A172 (cell line): ENCODE data around the gene XAF1. TPM values are rescaled to one million over a fixed set of nuclear protein-coding genes. Genes with fewer than 3 reads are reported as not detected.
"Not testable (repeated sequence)": the region's sequence is repeated elsewhere in the genome, so short reads cannot be mapped to it uniquely, and the experiment has no call there.

Experiments
- DNase-seq: peaks from one replicate; pipeline ENCODE4 v3.0.0-alpha.2; 2015; ENCODE audit warnings: low spot score
- total RNA-seq: library from RNA; depleted of rRNA; stranded (reverse); fragments of >200 nt; shearing (Covaris generic); gene quantifications from 2 replicates; pipeline ENCODE4 v1.2.3, GENCODE V29; 2014; rRNA removed

Gene XAF1
- total RNA-seq: not detected in 2 replicates

DNA sequence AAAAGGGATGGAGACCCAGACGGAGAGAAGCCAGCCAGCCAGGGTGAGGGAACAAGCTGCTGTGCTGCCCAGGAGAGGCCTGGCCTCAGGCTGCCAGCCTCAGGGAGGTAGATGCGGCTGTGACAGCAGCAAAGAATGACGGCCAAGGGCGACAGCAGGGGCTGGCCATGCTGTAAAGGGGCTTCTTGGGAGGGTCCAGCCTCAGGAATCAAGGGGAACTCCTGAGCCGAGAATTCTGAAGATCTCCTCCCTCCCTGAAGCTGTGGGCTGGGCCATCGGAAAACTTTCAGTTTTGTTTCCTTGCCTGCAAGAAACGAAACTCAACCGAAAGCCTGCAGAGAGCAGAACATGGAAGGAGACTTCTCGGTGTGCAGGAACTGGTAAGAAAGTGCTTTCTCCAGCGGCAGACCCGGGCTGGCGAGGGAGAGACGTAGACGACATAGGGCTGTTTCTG lies at the start of gene XAF1:
Gene XAF1 (plus strand): TSS at position 316 of the 454 bp plus-strand sequence. CDS start 33 bp downstream, at position 349.
- no peak for DNase-seq

DNA sequence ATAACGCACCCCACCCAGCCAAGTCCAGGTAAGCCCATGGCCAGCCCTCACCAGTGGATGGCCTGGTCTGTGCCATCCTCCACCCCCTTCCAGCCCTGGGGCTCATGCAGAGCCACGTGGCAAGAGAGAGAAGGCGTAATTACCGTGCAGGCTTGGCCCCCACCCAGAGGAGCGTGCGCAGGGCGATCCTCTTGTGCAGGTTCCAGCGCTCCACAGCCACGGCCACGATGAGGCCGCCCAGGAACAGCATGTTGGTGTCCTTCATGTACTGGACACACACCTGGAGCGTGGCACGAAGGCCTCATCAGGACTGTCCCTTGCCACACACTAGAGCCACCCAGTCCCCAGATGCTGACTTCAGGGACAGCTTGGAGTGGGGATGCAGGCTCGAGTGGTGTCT lies 49.3 kb upstream of the XAF1 start:
- no peak for DNase-seq

- DNase-seq: no peak
Measured at GRCh38 chr17:6706996-6707395, 48.9 kb upstream of the XAF1 start.

DNA sequence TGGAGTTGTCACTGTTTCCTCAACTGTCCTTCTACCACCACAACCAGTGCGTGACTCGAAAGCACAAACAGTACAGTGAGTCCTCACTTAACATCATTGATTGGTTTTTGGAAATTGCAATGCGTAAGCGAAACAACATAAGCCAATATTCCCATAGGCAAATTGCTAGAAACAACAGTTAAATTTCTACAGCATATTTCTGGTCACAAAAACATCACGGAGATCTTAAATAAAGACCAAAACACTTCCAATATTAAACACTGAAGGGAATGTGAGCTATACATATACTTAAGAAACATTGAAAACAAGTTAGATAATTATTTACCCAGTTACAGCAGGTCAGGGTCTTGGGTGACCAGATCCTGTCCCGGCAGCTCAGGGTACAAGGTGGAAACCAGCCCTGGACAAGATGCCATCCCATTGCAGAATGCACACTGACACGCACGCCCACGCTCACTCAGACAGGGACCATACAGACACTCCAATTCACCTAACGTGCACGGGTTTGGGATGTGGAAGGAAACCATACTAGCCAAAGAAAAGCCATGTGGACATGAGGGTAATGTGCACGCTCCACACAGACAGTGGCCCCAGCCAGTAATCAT lies 47.4 kb upstream of the XAF1 start:
- no peak for DNase-seq

GRCh38 chr17:6710317-6710716 lies 45.5 kb upstream of the XAF1 start:
- DNase-seq: no peak

DNA sequence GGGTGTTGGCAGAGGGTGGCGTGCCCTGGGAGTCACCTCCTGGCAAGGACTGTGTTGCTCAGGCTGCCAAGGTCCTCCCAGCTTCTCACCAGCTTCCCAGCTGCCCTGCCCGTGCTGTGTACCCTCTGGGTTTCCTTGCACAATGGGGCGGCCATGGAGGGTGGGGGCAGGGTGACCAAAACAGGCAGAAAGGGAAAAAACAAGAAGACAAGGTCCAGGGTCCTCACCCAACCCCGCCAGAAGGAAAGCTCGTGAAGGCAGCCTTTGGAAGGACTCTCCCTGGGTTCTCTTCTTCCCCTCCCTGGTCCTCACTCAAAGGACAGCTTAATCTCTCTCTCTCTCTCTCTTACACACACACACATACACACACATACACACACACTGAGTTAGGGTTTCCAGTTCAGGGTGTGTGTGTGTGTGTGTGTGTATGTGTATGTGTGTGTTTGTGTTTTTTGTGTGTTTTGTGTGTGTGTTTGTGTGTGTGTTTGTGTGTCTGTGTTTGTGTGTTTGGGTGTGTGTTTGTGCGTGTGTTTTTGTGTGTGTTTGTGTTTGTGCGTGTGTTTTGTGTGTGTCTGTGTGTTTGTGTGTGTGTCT lies 44.7 kb upstream of the XAF1 start:
- DNase-seq: no peak

DNA sequence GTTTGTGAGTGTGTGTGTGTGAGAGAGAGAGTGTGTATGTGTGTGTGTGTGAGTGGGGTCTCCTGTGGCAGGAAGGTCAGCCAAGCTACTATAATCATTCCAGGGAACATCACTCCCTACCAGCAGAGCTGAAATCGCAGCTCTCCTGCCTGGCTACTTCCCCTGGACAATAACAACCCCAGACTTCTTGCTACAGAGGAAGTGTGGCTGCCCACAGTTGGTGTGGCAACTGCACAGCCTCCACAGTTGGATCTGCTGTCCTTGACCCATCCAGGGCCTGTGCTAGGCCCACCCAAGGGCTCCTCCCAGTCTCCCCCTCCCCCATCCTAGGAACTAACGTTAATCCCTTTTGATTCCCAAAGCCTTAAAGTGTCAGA lies 44.2 kb upstream of the XAF1 start:
- DNase-seq: no peak

GRCh38 chr17:6712058-6712853 lies 43.6 kb upstream of the XAF1 start:
- no peak for DNase-seq

DNA sequence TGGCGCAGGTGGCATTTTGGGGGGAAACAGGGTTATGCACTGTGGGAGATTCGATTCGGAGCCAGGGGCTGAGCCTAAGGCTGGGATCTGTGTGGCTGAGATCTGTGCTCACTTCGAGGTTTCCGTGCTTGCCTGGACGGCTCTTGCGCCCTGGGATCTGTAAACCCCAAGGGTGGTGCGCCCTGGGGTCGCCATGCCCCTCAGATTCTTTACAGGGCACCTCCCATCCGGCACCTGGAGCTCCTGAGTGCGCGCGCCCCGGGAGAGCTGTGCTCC lies 43.1 kb upstream of the XAF1 start:
- no peak for DNase-seq

GRCh38 chr17:6713130-6713917 lies 42.5 kb upstream of the XAF1 start, which contains the start of gene SLC13A5:
Gene SLC13A5, minus strand, starts transcription at chr17:6713369. Its CDS starts 36 bp downstream, at chr17:6713333.
- no peak for DNase-seq

DNA sequence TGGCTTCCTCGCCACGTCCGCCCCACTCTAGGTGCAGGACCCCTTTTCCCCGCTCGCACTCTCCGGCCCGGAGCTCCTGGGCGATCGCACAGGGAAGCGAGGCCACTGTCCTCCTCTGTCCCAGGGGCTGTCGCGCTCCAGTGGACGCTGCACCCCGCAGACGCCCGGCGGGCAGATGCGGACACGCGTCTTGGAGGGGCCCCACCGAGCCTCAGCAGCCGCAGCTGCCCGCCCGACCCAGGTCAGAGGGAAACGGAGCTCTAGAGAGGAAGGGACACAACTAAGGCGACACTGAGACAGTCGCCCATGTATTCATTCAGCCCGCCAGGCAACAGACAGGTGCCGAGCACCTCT lies 42.0 kb upstream of the XAF1 start:
- no peak for DNase-seq

GRCh38 chr17:6714315-6714874 lies 41.5 kb upstream of the XAF1 start:
- no peak for DNase-seq

DNA sequence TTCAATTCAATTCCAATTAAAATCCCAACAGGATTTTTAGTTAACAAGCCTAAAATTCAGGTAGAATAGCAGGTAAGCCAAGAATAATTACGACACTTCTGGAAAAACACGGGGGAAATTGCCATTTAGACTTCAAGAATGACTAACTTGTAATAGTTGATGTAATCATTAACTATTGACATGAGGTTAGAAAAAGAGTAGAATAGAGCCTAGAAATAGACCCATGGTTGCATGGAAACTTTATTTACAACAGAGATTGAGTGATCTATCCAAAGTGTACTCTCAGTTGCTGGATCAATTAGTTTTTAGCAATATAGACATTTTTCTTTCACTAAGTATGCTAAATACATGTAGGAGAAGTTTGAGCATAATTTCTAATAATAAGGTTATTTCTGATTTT lies 39.1 kb upstream of the XAF1 start:
- DNase-seq: no peak

- no peak for DNase-seq
Measured at GRCh38 chr17:6721744-6722143, 34.1 kb upstream of the XAF1 start.

- DNase-seq: no peak
Measured at GRCh38 chr17:6724009-6724408, 31.8 kb upstream of the XAF1 start.

DNA sequence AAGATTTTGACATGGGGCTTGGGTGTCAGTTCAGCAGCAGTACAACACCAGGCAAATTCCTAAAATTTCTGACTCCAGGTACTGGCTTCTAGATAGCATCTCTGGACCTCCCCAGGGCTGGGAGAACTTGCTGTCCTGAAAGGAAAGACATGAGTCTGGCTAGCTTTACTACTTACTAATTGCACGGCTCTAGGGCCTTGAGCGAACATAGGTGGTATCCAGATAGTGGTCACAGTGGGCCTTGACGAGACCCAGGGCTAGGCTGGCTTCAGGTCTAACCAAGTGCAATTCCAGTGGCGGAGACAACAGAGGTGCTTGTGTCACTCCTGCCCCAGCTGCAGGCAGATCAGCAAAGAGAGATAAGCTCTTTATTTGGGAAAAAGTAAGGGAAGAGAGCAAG lies 26.3 kb upstream of the XAF1 start:
- no peak for DNase-seq

GRCh38 chr17:6746665-6747064 lies 9.2 kb upstream of the XAF1 start:
- not testable (repeated sequence) for DNase-seq

DNA sequence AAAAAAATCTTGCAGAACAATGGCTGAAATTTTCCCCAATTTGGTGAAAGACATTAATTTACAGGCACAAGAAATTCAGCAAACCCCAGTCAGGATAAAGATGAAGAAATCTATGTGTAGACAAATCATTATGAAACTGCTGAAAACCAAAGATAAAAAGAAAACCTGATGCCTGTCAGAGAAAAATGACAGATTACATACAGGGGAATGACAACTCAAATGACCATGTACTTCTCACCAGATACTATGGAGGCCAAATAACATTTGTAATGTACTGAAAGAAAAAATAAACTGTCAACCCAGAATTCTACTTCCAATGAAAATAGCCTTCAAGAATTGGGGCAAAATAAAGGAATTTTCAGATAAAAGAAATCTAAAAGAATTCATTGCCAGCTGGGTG lies 7.2 kb upstream of the XAF1 start:
- DNase-seq: no peak

DNA sequence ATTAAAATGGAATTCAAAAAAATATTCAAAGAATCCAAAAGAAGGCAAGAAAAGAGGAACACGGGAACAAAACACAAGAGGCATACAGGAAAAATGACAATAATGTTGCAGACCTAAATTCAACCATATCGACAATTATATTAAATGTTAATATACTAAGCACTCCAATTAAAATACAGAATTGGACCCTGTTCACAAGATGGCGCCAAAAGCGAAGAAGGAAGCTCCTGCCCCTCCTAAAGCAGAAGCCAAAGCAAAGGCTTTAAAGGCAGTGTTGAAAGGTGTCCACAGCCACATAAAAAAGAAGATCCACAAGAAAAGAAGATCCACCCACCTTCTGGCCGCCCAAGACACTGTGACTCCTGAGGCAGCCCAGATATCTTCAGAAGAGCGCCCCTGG lies 6.3 kb upstream of the XAF1 start:
- no peak for DNase-seq

GRCh38 chr17:6752068-6752909 lies 3.6 kb upstream of the XAF1 start:
- peak; percentile 95 for DNase-seq

GRCh38 chr17:6753006-6753445 lies 2.8 kb upstream of the XAF1 start:
- DNase-seq: peak; percentile 83
